Mucosa of rectum (tissue), 2 donors: ENCODE measurements around the gene FAM117B.

Experiments
- H3K27ac ChIP-seq, 2 donors: one replicate each; pipeline ENCODE4 v1.7.0; 2013; ENCODE audit warnings: inconsistent platforms in 2 of 2, low read depth in 2 of 2, low read length in 2 of 2
- H3K27me3 ChIP-seq, 2 donors: one replicate each; pipeline ENCODE4 v1.7.0; 2013; ENCODE audit warnings: low read length in 2 of 2; ENCODE audit not compliant: control insufficient read depth in 2 of 2, insufficient read depth in 2 of 2
- H3K36me3 ChIP-seq, 2 donors: one replicate each; pipeline ENCODE4 v1.7.0; 2013; ENCODE audit warnings: low read length in 2 of 2; ENCODE audit not compliant: control insufficient read depth in 2 of 2, insufficient read depth in 2 of 2
- H3K4me1 ChIP-seq, 2 donors: one replicate each; pipeline ENCODE4 v1.7.0; 2013; ENCODE audit warnings: low read length in 2 of 2, mild to moderate bottlenecking in 1 of 2; ENCODE audit not compliant: control insufficient read depth in 2 of 2, insufficient read depth in 2 of 2
- H3K4me3 ChIP-seq, 2 donors: one replicate each; pipeline ENCODE4 v1.7.0; 2013; ENCODE audit warnings: low read length in 2 of 2
- H3K9ac ChIP-seq, 2 donors: one replicate each; pipeline ENCODE4 v1.7.0; 2013; ENCODE audit warnings: low read length in 2 of 2, low read depth in 1 of 2, mild to moderate bottlenecking in 1 of 2
- H3K9me3 ChIP-seq, 2 donors: one replicate each; pipeline ENCODE4 v1.7.0; 2013; ENCODE audit warnings: low read length in 2 of 2; ENCODE audit not compliant: control insufficient read depth in 2 of 2
- donor health status: healthy.
- donor health status: Normal muscosa, but diverticular disease.

Gene FAM117B

GRCh38 chr2:202609381-202610145 lies 25.2 kb upstream of the FAM117B start:
- no peak overlapping the region for H3K4me3 ChIP-seq
- peak overlapping the region; percentile 40 to 64 for H3K27ac ChIP-seq
- H3K27me3 ChIP-seq, result no peaks in the 10 kb centered on the region
- H3K9ac ChIP-seq, result no peak overlapping the region
- H3K36me3 ChIP-seq, result no peaks in the 10 kb centered on the region
- H3K4me1 ChIP-seq, result peaks cover 3 to 10% of the 10 kb centered on the region in 2 donors
- no peaks in the 10 kb centered on the region for H3K9me3 ChIP-seq

- Histone ChIP-seq H3K36me3 (no peaks in the 10 kb centered on the region), H3K4me3 (no peak overlapping the region), H3K9me3 (no peaks in the 10 kb centered on the region), H3K27ac (peak overlapping the region in 1 of 2 donors; percentile 64), H3K9ac (no peak overlapping the region), H3K27me3 (no peaks in the 10 kb centered on the region), H3K4me1 (peaks cover 3 to 10% of the 10 kb centered on the region in 2 donors)
These were observed 24.4 kb upstream of the FAM117B start for GRCh38 chr2:202610380-202610779.

- Histone ChIP-seq H3K9me3 (no peaks in the 10 kb centered on the region), H3K4me1 (peaks cover 3 to 10% of the 10 kb centered on the region in 2 donors), H3K9ac (no peak overlapping the region), H3K27me3 (no peaks in the 10 kb centered on the region), H3K27ac (no peak overlapping the region), H3K36me3 (no peaks in the 10 kb centered on the region), H3K4me3 (no peak overlapping the region)
These were observed 22.6 kb upstream of the FAM117B start for GRCh38 chr2:202612145-202612544.

- H3K36me3 ChIP-seq, result no peaks in the 10 kb centered on the region
- H3K9me3 ChIP-seq, result no peaks in the 10 kb centered on the region
- no peak overlapping the region for H3K4me3 ChIP-seq
- no peak overlapping the region for H3K27ac ChIP-seq
- H3K4me1 ChIP-seq, result peaks cover 3 to 10% of the 10 kb centered on the region in 2 donors
- no peak overlapping the region for H3K9ac ChIP-seq
- no peaks in the 10 kb centered on the region for H3K27me3 ChIP-seq
These were observed 21.3 kb upstream of the FAM117B start for GRCh38 chr2:202613479-202613878.

- no peaks in the 10 kb centered on the region for H3K9me3 ChIP-seq
- no peaks in the 10 kb centered on the region for H3K36me3 ChIP-seq
- H3K27me3 ChIP-seq, result no peaks in the 10 kb centered on the region
- no peaks in the 10 kb centered on the region for H3K4me1 ChIP-seq
- H3K27ac ChIP-seq, result no peak overlapping the region
- no peak overlapping the region for H3K9ac ChIP-seq
- no peak overlapping the region for H3K4me3 ChIP-seq
These were observed 10.6 kb upstream of the FAM117B start for GRCh38 chr2:202624133-202624532.

- no peaks in the 10 kb centered on the region for H3K27me3 ChIP-seq
- no peak overlapping the region for H3K4me3 ChIP-seq
- H3K4me1 ChIP-seq, result no peaks in the 10 kb centered on the region
- no peak overlapping the region for H3K27ac ChIP-seq
- H3K9me3 ChIP-seq, result no peaks in the 10 kb centered on the region
- no peak overlapping the region for H3K9ac ChIP-seq
- H3K36me3 ChIP-seq, result no peaks in the 10 kb centered on the region
These were observed 7.7 kb upstream of the FAM117B start for GRCh38 chr2:202627042-202627441.

GRCh38 chr2:202628646-202629198 lies 6.0 kb upstream of the FAM117B start:
- Histone ChIP-seq H3K9ac (no peak overlapping the region), H3K9me3 (no peaks in the 10 kb centered on the region), H3K36me3 (no peaks in the 10 kb centered on the region), H3K4me3 (no peak overlapping the region), H3K4me1 (no peaks in the 10 kb centered on the region), H3K27ac (no peak overlapping the region), H3K27me3 (no peaks in the 10 kb centered on the region)

- no peaks in the 10 kb centered on the region for H3K27me3 ChIP-seq
- no peak overlapping the region for H3K9ac ChIP-seq
- H3K9me3 ChIP-seq, result no peaks in the 10 kb centered on the region
- no peak overlapping the region for H3K27ac ChIP-seq
- no peak overlapping the region for H3K4me3 ChIP-seq
- peaks cover 0 to 11% of the 10 kb centered on the region in 2 donors for H3K4me1 ChIP-seq
- H3K36me3 ChIP-seq, result no peaks in the 10 kb centered on the region
These were observed 2.0 kb upstream of the FAM117B start for GRCh38 chr2:202632682-202633290.

GRCh38 chr2:202633470-202633869 lies 1.3 kb upstream of the FAM117B start:
- no peak overlapping the region for H3K9ac ChIP-seq
- H3K27me3 ChIP-seq, result no peaks in the 10 kb centered on the region
- H3K27ac ChIP-seq, result no peak overlapping the region
- H3K9me3 ChIP-seq, result no peaks in the 10 kb centered on the region
- H3K36me3 ChIP-seq, result no peaks in the 10 kb centered on the region
- no peak overlapping the region for H3K4me3 ChIP-seq
- H3K4me1 ChIP-seq, result peaks cover 0 to 16% of the 10 kb centered on the region in 2 donors

- peak overlapping the region; percentile 87 to 89 for H3K9ac ChIP-seq
- H3K27me3 ChIP-seq, result no peaks in the 10 kb centered on the region
- peaks cover 0 to 16% of the 10 kb centered on the region in 2 donors for H3K4me1 ChIP-seq
- H3K27ac ChIP-seq, result peak overlapping the region; percentile 96 to 98
- H3K36me3 ChIP-seq, result no peaks in the 10 kb centered on the region
- no peaks in the 10 kb centered on the region for H3K9me3 ChIP-seq
- peak overlapping the region; percentile 83 to 92 for H3K4me3 ChIP-seq
These were observed 851 bp downstream of the FAM117B start for GRCh38 chr2:202635428-202636212.
